ENCODE measurements around the gene INPP5F.
A peak's percentile ranks its signal among the peaks of the same experiment; 100 is the strongest.
"Not testable (repeated sequence)": the region's sequence is repeated elsewhere in the genome, so short reads cannot be mapped to it uniquely, and the experiment has no call there.

INPP5F gene

DNA sequence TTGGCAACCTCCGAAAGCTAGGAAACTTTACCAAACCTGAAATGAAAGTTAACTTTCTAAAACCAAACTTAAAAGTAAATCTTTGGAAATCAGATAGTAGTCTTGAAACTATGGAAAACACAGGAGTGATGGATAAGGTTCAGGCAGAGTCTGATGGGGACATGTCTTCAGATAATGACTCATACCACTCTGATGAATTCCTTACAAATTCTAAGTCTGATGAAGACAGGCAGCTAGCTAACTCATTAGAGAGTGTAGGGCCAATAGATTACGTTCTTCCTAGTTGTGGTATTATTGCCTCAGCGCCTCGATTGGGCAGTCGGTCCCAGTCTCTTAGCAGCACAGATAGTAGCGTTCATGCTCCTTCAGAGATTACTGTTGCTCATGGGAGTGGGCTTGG lies 100.9 kb downstream of the INPP5F start:
- no peak for DNase-seq

DNA sequence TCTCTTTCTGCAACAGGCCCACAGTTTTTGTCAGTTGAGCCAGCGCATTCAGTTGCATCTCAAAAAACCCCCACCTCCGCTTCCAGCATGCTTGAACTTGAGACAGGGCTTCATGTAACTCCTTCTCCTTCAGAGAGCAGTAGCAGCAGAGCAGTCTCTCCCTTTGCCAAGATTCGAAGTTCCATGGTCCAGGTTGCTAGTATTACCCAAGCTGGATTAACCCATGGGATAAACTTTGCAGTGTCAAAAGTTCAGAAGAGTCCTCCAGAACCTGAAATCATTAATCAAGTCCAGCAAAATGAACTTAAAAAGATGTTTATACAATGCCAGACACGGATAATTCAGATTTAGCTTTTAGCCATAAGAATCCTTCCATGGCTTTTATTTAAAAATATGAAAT lies 101.6 kb downstream of the INPP5F start:
- DNase-seq, result no peak

DNA sequence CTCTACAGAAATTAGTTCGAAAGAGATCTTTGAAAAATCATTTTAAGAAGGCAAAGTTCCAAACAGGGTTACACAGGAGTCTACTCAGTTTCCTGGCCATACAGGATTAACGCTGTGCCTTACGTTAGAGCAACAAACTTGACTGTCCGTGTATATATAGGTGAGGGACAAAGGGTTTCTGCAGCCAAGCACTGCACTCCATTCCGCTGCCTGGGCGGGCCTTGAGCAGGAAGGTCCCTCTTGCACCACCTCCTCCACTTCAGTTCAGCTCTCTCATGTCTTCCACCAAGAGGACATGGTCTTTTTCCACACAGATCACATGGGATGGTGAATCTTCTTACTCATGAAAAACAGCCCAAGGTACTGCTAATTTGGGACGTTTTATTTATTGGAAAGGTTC lies 103.6 kb downstream of the INPP5F start:
- DNase-seq, result no peak

DNA sequence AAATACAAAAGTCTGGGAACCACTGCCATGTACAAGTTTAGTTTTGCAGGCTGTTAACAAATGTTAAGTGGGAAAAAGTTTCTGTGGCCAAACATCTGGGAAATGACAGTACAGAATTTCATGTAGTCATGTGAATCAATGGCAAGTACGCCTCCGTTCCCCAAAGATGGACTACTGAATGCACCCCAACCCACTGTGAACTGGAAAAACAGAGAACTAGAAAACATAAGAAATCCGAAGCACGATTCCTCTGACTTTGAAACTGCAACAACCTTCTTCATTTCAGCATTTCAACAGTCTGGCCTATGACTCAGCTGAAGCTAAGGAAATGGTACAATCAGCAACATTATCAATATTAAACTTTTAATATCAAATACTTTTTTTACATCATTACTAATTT lies 105.0 kb downstream of the INPP5F start:
- no peak for DNase-seq

DNA sequence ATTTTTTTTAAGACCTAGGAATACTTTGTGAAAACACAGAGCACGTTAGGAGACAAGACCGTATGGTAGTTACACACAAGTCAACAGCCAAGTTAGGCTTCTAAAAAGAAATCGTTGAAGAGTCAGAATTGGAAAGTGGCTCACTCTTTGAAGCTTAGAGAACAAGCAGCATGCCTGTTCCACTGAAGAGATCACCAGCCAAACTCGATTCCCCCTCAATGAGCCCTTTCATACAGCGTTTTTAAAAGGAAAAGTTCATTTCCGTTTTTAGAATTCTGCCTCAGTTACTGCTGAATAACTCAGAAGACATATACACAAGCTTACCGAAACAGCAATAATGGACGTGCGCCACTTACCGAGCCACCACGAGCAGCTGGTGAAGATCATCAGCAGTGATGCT lies 105.8 kb downstream of the INPP5F start:
- DNase-seq, result no peak

DNA sequence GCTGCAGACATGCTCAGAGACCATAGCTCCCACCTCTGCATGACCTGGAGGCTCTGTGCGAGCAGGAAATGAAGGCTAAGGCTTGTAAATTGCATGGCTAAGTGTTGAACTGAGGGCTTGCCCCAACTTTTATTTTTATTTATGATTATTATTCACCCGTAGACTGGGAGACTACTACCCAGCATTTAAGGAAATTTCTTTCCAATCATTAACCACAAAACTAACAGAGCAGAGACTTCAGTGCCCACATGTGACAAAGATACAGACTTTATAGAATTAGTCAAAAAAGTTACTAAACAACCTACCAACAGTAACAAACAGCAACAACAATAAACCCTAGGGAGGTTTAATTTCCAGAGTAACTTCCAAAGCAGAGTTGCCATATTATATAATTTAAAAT lies 107.1 kb downstream of the INPP5F start:
- no peak for DNase-seq

DNA sequence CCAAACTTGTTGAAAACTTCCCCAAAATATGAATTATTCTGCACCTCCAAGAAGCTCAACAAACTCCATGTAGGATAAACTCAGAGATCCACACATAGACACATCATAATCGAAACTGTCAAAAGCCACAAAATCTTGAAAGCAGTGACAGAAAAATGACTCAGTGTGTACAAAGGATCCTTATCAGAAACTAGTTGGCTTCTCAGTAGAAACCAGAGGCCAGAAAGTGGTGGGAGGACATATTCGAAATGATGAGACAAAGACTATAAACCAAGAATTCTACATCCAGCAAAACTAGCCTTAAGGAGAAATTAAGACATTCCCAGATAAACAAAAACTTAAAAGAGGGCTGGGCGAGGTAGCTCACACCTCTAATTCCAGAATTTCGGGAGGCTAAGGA lies 108.3 kb downstream of the INPP5F start:
- no peak for DNase-seq

DNA sequence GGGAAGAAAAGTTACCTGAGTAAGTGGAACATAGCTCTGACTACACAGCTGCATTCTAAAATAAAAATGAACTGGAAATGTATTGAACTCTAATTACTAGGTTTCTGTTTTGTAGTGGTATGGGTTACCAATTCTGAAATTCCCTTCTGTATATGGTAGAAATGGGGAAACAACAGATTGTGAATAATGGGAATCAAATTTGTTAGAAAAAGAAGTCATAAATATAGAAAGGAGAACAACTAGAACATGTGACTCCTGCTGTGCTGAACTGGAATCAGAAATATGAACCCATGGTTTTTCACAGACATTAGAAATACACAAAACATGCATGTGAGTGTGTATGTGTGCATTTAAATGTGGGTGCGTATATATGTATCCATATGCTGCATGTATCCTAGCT lies 119.8 kb downstream of the INPP5F start:
- DNase-seq, result no peak

DNA sequence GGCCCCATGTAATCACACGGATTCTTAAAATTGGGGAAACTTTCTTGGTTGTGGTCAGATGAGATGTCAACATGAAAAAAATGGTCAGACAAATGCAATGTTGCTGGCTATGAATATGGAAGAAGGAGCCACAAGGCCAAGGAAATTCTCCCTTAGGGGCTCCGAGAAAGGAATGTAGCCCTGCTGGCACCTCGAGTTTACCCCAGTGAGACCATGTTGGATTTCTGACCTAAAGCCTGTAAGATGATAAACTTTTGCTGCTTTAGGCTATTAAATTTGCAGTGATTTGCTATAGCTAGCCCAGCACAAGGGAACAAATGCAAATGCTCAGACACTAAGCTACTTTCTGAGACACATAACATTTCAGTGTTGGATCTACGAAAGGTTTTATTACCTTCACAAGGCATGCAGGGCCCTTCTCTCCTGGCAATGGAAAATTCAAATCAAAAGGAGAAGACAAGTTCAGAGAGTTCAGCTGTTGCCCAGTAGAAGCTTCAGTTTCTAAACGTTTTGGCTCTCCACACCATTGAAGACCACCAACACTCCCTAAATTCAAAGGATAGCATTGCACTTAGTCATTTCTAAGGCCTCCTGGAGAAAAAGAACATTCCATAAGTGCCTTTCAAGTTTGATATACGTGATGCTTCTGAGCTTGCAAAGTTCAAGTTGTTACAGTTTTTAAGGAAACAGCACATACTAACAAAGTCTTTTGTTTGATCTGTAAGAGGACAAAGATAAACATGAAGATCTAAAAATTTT lies 123.4 kb downstream of the INPP5F start:
- no peak for DNase-seq

DNA sequence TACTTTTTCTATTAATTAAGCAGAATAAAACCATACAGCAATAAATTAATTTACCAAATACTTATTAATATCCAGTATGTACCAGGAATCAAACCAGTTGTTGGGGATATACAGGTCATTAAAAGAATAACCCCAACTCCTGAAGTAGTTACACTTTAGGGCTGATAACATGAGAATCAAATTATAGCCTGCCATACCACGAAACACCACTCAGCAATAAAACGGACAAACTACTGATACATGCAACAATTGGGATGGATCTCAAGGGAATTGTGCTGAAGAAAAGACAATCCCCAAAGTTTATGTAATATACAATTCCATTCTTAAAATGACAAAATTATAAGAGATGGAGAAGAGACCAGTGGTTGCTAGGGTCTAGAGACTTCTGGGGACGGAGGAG lies 124.1 kb downstream of the INPP5F start:
- no peak for DNase-seq

DNA sequence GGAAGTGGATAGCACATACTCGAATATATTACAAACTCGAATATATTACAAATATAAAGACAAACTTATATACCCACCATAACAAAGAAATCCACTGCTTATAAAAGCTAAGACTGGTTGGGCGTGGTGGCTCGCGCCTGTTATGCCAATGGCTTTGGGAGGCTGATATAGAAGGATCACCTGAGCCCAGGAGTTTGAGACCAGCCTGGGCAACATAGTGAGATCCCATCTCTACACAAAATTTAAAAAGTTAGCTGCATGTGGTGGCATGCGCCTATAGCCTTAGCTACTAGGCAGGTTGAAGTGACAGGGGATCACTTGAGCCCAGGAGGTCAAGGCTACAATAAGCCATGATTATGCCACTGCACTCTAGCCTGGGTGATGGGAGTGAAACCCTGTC lies 126.4 kb downstream of the INPP5F start:
- DNase-seq, result no peak

DNA sequence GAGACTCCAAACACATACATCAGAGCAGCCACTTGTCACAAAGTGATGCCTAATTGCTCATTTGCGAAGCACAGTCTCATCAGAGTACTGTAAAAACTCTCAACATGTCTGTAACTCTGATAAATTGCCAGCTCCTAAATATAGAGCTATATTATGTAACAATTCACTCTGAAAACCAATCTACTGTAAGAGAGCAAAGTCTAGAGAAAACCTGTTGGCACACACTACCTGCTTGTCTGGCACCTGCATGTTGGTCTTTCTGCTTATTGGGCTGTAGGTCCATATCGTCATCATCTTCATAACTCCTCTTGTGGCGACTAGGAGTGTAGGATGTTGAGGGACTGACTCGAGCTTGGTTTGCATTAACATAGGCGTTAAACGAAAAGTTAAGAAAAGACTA lies 127.0 kb downstream of the INPP5F start:
- no peak for DNase-seq

DNA sequence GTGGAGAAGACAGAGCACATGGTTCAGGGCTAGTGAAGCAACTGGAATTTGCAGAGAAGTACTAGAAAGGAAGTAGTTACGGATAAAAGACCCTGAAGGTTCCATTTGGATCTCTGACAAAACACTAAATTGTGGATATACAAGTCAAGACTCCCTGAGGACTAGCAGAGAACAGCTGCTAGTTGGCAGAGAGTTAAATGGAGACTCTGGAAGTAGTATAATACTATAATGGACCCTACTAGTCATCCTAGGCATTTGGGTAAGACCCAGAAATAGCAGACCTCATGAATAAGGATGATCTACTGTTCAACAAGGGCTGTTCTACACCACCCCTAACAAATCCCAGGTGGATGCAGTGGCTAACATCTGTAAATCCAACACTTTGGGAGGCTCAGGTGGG lies 127.7 kb downstream of the INPP5F start:
- DNase-seq, result no peak

DNA sequence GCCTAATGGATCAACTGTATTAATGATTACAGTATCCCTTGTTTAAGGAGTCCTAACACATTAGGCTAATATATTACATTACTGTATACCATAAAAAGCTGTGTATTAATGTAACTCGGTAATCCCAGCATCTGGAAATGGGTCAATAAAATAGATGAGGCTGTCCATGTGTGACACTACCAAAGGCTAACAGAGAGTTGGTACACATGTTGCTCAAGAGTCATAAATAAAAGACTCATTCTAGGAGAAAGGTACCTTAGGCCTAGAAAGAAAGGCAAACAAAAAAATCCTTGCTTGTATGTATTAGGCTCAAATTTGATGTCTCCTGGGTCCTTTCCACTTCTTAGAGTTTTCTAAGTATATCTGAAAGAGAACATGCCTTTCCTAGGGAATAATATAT lies 132.2 kb downstream of the INPP5F start:
- no peak for DNase-seq

DNA sequence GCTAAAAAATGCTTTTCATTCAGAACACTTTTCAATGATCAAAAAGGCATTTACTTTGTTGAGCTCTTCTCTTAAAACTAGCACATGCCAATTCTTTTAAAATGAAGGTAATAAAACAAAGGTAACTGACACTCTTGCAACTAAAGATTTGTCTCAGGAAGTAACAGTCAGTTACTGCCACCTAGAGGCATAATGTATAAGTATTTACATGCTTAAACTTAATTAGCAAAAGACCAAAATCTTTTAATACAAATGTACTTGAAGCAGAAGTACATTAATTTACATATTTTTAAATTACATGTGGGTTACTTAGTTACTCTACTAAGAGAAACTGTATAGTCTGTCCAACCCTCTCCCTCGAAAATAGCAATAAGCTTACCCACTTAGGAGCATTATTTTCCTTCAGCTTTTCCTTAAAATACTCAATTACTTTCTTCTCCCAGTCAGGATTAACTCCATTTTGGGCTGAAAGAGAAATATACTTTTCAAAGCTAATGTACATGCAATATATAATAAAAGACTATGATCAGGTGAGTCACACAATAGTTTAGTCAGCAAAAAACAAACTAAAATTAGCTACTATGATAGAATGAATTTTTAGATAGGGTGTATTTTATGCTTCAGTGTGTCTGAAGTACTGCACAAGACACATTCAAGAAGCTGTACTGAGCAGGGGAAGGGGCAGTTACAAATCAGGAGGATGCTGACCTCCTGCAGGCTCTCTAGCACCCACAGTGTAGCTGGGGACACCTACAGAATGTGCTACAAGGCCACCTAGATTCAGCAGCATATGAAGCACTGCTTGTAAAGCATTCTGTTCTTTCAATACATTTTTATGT lies 133.8 kb downstream of the INPP5F start:
- peak; percentile 16 for DNase-seq

DNA sequence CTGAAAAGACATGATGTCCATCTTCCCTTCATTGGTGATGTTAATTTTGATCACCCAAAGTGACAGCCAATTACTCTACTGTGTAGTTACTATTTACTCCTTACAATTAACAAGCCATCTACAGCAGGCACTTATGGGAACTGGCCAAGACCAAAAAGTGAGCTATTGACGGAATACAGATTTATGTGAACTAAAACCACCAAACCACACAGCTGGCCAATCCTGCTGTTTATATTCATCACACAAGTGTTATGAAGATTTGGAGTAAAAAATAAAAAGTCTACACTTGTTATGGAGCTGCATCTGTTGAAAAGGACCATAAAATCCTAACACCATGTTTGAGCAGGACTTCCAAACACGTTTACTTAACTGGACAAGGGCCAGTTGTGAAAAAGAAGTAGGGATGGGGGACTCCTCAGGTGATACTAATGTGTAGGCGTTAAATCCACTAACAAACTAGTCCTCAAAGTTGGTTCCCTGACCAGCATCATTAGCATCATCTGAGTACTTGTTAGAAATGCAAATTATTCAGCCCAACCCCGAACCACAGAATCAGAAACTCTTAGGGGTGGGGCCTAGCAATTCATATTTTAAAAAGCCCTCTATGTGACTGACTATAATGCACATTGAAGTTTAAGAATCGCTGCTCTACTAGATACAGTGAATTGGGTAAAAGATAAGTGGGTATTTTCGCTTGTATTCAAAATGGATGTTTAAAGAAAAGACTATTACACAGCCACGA lies 135.2 kb downstream of the INPP5F start:
- no peak for DNase-seq

DNA sequence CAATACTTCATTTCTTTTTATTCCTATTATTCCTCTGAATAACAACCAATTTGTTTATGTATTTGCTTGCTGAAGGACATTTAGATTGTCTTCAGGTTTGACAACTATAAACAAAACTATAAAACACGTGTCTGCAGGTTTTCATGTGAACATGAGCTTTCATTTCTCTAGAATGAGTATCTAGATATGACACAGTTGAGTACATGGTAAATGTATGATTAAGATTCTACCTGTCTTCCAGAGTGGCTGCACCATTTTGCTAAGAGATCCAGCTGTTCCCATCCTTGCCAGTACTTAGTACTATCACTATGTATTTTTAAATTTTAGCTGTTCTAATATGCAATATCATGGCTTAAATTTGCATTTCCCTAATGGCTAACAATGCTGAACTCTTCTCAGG lies 136.7 kb downstream of the INPP5F start:
- DNase-seq, result no peak

DNA sequence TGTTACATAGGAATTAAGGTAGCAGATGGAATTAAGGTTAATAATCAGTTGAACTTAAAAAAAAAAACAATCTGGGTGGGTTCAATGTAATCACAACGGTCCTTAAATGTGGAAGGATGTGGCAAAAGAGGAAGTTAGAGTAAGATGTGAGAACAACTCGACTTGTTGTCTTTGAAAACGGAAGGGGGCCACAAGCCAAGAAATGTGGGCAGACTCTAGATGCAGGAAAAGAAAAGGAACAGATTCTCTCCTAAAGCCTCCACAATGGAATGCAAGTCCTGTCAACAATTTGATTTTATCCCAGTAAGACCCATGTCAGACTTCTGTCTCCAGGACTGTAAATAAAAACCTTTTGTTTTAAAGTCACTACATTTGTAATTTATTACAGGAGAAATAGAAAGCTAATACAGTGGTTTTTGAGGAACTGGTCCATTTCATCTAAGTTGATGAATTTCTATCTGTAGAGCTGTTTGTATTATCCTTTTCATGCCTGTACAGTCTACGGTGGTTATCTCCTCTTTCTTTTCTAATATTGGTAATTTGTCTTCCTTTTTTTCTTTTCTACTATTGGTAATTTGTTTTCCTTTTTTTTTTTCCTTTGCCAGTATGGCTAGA lies 138.2 kb downstream of the INPP5F start:
- no peak for DNase-seq

DNA sequence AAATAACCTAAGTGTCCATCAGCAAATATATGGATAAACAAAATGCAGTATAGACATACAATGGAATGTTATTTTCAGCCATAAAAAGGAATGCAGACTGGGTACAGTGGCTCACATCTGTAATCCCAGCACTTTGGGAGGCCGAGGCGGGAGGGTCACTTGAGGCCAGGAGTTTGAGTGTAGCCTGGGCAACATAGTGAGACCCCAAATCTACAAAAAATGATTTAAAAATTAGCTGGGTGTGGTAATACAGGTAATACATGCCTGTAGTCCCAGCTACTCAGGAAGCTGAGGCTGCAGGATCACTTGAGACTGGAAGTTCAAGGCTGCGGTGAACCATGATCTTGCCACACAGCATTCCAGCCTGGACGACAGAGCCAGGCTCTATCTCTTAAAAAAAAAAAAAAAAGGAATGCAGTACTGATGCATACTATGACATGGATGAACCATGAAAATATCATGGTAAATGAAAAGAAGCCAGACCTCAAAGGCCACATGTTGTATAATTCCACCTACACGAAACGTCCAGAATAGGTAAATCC lies 139.9 kb downstream of the INPP5F start:
- DNase-seq, result no peak

DNA sequence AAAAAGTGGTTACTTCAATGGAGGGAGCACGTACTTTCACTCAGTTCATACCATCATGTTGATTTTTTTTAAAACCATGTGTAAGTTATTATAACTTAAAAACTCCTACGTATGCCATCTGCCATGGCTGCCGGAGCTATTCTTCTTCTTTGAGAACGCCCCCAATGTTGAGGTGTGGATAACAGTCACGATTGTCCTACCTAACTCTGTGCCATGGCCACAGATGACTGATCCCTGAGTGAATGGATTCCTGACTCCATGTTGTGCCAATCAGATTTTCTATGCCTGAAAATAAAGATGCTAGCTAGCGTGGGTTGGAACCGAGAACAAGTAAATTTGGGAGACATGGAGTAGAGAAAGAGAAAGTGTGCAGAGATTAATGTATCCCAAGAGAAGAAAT lies 141.5 kb downstream of the INPP5F start:
- DNase-seq, result no peak

DNA sequence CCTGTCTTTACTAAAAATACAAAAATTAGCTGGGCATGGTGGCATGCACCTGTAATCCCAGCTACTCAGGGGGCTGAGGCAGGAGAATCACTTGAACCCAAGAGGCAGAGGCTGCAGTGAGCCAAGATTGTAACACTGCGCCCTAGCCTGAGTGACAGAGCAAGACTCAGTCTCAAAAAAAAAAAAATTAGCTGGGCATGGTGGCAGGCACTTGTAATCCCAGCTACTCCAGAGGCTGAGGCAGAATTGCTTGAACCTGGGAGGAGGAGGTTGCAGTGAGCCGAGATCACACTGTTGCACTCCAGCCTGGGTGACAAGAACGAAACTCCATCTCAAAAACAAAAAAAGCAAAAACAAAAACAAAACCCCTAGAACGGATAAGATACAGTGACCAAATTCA lies 143.5 kb downstream of the INPP5F start:
- DNase-seq, result not testable (repeated sequence)

DNA sequence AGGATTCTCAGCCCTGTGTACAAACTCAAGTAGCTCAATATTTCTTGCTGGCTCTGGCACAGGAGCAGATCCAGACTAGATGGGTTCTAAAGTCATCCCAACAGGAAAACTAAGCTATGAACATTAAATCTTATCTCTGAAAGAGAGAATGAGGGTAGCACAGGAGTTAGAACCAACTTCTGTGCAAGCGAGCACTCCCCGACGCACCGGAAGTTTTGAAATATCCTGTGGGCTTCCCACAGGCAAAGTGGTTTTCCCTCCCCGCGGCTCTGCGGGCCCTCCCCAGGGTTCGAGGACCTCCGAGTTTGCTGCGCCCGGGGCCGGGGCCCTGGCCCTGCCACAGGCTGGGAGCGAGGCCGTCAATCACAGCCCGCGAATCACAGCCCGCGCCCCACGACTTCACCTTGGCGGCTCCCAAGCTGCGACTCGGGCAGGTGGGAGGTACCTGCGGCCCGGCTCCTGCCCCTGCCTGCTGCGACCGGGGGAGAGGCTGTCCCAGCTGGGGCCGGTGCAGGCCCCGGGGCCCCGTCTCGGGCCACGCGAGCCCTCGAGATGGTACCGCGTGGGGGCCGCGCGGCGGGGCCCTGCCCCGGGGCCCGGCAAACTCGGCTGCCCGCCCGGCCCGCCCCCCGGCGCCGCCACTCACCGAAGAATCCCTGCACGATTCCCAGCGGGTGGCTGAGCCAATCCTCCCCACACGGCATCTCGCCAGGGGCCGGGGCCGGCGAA lies 146.2 kb downstream of the INPP5F start:
- no peak for DNase-seq

DNA sequence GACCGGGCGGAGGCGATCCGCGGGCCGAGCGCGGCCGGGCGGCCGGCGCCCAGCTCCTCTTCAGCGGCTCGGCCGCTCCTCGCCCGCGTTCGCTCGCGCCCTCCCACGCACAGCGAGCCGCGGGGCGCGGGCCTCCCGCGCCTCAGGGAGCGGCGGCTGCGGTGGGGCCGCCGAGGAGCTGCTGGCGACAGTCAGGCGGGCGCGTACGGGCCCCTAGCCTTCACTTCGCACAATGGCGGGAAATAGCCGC lies 146.7 kb downstream of the INPP5F start, which contains the start of gene MCMBP:
Gene MCMBP, minus strand, starts transcription at position 234 of the 250 bp plus-strand sequence. CDS start 259 bp downstream, outside the sequence.
- no peak for DNase-seq

All from DMS79 treated with DMSO at 0.1 percent for 48 hours (cell line).